Fibroblast of villous mesenchyme (primary cell): ENCODE measurements around the gene TMEM30A. TPM values are rescaled to one million over a fixed set of nuclear protein-coding genes. Genes with fewer than 3 reads are reported as not detected.
A peak's percentile ranks its signal among the peaks of the same experiment; 100 is the strongest.

Source experiments
- DNase-seq: peaks from one replicate; pipeline ENCODE4 v3.0.0-alpha.2; 2010; ENCODE audit warnings: low read depth
- H3K4me3 ChIP-seq: 2 replicates; pipeline ENCODE4 v1.5.1; 2011; ENCODE audit warnings: low read depth, mild to moderate bottlenecking, low read length
- total RNA-seq: library from RNA; depleted of rRNA; stranded (reverse); fragments of >200 nt; gene quantifications from 2 replicates; pipeline ENCODE4 v1.2.3, GENCODE V29; 2012
- TF ChIP-seq, protein P1 (sequence below): IDR thresholded peaks from 2 replicates; pipeline ENCODE4 v1.5.1; 2012; ENCODE audit warnings: low read depth, mild to moderate bottlenecking, low read length; ENCODE audit not compliant: insufficient read depth

TMEM30A gene
- total RNA-seq, 1 donor = 236 TPM

GRCh38 chr6:75215291-75215690, 69.3 kb downstream of the TMEM30A start:
- H3K4me3 ChIP-seq = no peak overlapping the region
- no peak for DNase-seq
- TF ChIP-seq, protein P1, sequence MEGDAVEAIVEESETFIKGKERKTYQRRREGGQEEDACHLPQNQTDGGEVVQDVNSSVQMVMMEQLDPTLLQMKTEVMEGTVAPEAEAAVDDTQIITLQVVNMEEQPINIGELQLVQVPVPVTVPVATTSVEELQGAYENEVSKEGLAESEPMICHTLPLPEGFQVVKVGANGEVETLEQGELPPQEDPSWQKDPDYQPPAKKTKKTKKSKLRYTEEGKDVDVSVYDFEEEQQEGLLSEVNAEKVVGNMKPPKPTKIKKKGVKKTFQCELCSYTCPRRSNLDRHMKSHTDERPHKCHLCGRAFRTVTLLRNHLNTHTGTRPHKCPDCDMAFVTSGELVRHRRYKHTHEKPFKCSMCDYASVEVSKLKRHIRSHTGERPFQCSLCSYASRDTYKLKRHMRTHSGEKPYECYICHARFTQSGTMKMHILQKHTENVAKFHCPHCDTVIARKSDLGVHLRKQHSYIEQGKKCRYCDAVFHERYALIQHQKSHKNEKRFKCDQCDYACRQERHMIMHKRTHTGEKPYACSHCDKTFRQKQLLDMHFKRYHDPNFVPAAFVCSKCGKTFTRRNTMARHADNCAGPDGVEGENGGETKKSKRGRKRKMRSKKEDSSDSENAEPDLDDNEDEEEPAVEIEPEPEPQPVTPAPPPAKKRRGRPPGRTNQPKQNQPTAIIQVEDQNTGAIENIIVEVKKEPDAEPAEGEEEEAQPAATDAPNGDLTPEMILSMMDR = no peak

GRCh38 chr6:75213732-75214131, 70.9 kb downstream of the TMEM30A start:
- no peak for DNase-seq
- TF ChIP-seq, protein P1 = no peak

DNA sequence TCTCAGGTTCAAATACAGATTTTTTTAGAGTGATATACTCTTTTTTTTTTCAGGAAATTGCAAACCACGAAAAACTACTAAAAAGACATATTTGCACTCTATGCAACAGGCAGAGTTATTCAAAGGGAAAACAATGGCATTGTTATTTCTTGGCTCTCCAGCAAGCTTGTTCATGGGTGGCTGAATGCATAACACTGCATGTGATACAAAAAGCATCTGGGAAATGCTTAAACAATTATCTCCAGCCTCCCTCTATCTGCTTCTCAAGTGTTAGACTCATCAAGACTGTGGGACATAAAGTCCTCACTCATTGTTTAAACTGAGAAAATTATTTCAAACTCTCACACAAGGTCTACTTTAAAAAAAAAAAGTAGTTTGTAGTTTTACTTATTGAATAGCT, 71.5 kb downstream of the TMEM30A start:
- TF ChIP-seq, protein P1 = no peak
- H3K4me3 ChIP-seq = no peak overlapping the region
- no peak for DNase-seq

More at GRCh38 chr6:75213732-75214131, 70.9 kb downstream of the TMEM30A start:
- H3K4me3 ChIP-seq = no peak overlapping the region

DNA sequence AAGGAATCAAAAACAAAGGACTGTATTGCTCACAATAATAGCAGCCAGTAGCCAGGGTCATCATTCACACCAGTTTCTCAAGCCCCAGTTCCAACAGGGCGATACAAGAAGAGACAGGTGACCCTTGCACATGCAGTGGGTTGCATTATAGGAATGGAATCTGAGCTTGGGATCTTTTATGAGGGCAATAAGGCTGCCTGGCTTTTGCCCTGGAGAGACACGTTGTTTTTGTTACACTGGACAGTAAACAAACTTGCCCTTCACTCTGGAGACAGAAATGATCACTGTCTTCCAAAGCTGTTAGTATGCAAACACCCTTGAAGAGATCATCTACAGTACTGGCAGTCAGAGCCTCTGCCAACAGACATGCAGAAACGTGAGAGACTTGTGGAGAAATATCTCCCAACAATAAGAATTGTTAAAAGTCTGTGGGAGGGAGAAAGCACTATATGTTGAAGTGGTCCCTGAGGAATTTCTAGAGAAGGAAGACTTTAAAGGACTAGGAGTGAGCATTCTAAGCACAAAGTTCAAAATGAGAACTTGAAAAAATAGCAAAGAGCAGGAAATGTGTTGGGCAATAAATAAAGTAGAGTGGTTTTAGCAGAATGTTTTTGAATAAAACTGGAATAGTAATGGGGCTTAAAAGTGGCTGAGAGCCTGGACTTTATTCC, 72.5 kb downstream of the TMEM30A start:
- DNase-seq = peak; percentile 50
- no peak overlapping the region for H3K4me3 ChIP-seq
- TF ChIP-seq, protein P1 = no peak

DNA sequence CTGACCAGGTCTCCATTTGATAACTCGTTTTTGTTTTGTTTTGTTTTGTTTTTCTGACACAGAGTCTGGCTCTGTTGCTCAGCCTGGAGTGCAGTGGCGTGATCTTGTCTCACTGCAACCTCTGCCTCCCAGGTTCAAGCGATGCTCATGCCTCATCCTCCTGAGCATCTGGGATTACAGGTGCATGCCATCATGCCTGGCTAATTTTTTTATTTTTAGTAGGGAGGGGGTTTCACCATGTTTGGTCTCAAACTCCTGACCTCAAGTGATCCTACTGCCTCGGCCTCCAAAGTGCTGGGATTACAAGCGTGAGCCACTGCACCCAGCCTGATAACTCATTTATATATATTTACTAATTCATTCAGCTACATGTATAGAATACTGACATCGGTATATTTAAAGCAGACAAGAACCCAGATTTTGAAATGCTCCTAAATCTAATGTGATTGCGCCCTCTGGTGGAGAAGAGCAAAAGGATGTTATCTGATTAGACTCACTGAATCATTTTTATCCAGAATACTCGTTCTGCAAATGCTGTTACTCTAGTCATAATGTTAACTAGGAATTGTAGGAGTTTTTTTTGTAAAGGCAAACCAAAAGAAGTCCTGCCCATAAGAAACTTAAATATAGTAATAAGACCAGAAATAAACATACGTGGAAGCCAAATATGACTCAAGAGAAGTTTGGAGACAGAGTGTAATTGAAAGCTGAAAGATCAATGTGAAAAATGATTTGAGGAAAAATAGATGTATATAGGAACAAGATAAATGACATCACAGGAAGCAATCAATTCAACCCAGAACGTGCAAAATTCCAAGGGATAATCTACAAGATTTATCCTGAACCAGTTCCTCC, 73.5 kb downstream of the TMEM30A start:
- H3K4me3 ChIP-seq = no peak overlapping the region
- peak; percentile 83 for DNase-seq
- TF ChIP-seq, protein P1 = peak; percentile 69

DNA sequence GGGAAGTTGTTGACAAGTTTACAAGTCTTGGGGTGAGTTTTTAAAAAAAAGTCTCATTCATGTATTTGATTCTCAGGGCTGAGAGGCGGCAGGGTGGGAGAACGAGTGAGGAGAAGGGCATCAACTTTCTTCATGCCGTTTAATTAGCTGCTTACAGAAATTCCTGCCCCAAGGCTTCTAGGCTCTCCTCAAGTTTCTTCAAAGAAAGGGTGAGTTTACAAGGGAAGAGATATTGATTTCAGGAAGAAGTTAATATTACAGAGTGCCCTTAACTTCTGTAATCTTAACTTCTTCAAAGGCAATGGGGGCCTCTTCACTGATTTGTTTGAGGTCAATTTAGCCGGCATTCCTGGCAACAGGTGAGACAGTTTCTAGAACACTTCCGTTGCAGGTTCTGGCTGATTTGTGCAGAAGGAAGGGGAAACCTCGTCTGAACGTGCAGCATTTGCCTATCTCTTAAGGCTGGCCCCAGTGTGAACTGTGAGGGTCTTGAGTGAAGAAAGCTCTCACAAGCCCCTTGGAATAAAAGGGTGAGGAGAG, 75.3 kb downstream of the TMEM30A start:
- DNase-seq = no peak
- no peak overlapping the region for H3K4me3 ChIP-seq
- TF ChIP-seq, protein P1 = no peak
